Neural cell (in vitro differentiated cells): ENCODE results near the gene AP1M2.

ENCODE experiments used
- EP300 ChIP-seq: fragments of 450-650 bp; conservative IDR thresholded peaks from 2 replicates; pipeline ENCODE4 v1.6.1; 2014; ENCODE audit warnings: antibody characterized with exemption, mild to moderate bottlenecking, moderate library complexity; ENCODE audit not compliant: poor library complexity, severe bottlenecking
- EZH2 ChIP-seq: fragments of 200-600, 300-800 bp; shearing (Covaris generic), sonication (generic); IDR thresholded peaks from 2 replicates; pipeline ENCODE4 v1.6.1; 2014; ENCODE audit warnings: antibody characterized with exemption, low read length, borderline replicate concordance, mild to moderate bottlenecking; ENCODE audit not compliant: insufficient read depth, poor library complexity, severe bottlenecking
- MXI1 ChIP-seq: fragments of 450-650 bp; conservative IDR thresholded peaks from 2 replicates; pipeline ENCODE4 v1.6.1; 2014; ENCODE audit warnings: antibody characterized with exemption, mild to moderate bottlenecking; ENCODE audit not compliant: poor library complexity, severe bottlenecking
- POLR2AphosphoS5 ChIP-seq: IDR thresholded peaks from 2 replicates; pipeline ENCODE4 v1.6.1; 2012
- RAD21 ChIP-seq: fragments of 450-650 bp; conservative IDR thresholded peaks from 2 replicates; pipeline ENCODE4 v1.6.1; 2014; ENCODE audit warnings: antibody characterized with exemption, mild to moderate bottlenecking, moderate library complexity
- REST ChIP-seq: IDR thresholded peaks from 2 replicates; pipeline ENCODE4 v1.6.1; 2012; ENCODE audit warnings: borderline replicate concordance
- SMC3 ChIP-seq: fragments of 450-650 bp; conservative IDR thresholded peaks from 2 replicates; pipeline ENCODE4 v1.6.1; 2014; ENCODE audit warnings: antibody characterized with exemption, mild to moderate bottlenecking, moderate library complexity; ENCODE audit not compliant: poor library complexity
- TAF1 ChIP-seq: IDR thresholded peaks from 2 replicates; pipeline ENCODE4 v1.6.1; 2012; ENCODE audit warnings: low read depth
- TF ChIP-seq, protein P1 (sequence below): fragments of 450-650 bp; IDR thresholded peaks from 2 replicates; pipeline ENCODE4 v1.5.1; 2014; ENCODE audit warnings: antibody characterized with exemption, mild to moderate bottlenecking, moderate library complexity; ENCODE audit not compliant: poor library complexity, severe bottlenecking

DNA sequence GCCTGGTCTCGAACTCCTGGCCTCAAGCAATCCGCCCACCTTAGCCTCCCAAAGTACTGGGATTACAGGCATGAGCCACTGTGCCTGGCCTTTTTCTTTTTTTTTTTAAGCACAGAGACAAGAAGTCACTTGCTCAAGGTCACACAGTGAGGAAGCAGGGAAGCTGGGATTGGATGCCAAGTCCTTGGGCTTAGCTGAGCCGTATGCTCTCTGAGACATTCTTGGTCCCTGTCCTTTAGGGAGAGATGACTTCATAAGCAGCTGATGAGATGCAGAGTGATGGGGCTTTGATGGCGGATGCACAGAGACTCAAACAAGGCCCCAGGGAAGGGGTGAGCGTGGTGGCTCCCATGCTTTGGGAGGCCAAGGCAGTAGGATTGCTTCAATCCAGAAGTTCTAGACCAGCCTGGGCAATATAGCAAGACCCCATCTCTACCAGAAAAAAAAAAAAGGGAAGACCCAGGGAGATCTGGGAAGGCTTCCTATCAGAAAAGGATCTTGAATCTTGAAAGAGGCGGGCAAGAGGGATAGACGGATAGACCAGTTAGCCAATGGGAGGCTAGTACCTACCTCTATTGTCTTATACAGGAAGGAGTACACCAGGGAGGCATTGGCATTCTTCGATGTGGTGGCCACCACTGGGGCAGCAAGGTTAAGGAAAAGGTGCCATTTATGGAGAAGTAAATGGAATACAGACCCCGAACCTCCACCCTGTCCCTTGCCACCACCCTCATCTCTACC lies 3.9 kb downstream of the AP1M2 start:
- TF ChIP-seq, protein P1, sequence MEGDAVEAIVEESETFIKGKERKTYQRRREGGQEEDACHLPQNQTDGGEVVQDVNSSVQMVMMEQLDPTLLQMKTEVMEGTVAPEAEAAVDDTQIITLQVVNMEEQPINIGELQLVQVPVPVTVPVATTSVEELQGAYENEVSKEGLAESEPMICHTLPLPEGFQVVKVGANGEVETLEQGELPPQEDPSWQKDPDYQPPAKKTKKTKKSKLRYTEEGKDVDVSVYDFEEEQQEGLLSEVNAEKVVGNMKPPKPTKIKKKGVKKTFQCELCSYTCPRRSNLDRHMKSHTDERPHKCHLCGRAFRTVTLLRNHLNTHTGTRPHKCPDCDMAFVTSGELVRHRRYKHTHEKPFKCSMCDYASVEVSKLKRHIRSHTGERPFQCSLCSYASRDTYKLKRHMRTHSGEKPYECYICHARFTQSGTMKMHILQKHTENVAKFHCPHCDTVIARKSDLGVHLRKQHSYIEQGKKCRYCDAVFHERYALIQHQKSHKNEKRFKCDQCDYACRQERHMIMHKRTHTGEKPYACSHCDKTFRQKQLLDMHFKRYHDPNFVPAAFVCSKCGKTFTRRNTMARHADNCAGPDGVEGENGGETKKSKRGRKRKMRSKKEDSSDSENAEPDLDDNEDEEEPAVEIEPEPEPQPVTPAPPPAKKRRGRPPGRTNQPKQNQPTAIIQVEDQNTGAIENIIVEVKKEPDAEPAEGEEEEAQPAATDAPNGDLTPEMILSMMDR = no peak
- no peak for TF ChIP-seq RAD21
- no peak for TF ChIP-seq REST
- no peak for TF ChIP-seq EZH2
- no peak for TF ChIP-seq SMC3
- TF ChIP-seq POLR2AphosphoS5 = no peak
- TF ChIP-seq TAF1 = no peak
- no peak for TF ChIP-seq EP300
- no peak for TF ChIP-seq MXI1
